WTC11 (cell line): ENCODE measurements around the gene HARS2. TPM values are rescaled to one million over a fixed set of nuclear protein-coding genes. Genes with fewer than 3 reads are reported as not detected.
"Not testable (repeated sequence)": the region's sequence is repeated elsewhere in the genome, so short reads cannot be mapped to it uniquely, and the experiment has no call there.

Experiments used
- ATAC-seq: fragments of 200-7000 bp; cut with Tn5 transposase; 2 replicates; pipeline ENCODE4 v1.10.0; 2021; ENCODE audit warnings: mild to moderate bottlenecking, moderate library complexity
- CTCF ChIA-PET: fragments of 300-600 bp; sonication (Branson Sonifier 250); formaldehyde crosslinking; loops from one replicate; lab custom pipeline; 2021; ENCODE audit warnings: antibody characterized with exemption; lab: Charles Lee
- POLR2A ChIA-PET: fragments of 350-600 bp; sonication (Branson Sonifier 250); formaldehyde crosslinking; loops from one replicate; lab custom pipeline; 2021; ENCODE audit warnings: antibody characterized with exemption; lab: Charles Lee
- DNase-seq: peaks from one replicate; pipeline ENCODE4 v3.0.0; 2021; ENCODE audit warnings: low spot score
- H3K27ac Mint-ChIP-seq: 2 replicates; pipeline ENCODE4 v1.8.0; 2021; ENCODE audit warnings: mixed read lengths
- H3K27me3 Mint-ChIP-seq: 2 replicates; pipeline ENCODE4 v1.8.0; 2021; ENCODE audit warnings: low read depth, mild to moderate bottlenecking, moderate library complexity, mixed read lengths
- H3K36me3 Mint-ChIP-seq: 2 replicates; pipeline ENCODE4 v1.8.0; 2021; ENCODE audit warnings: mixed read lengths
- H3K4me1 Mint-ChIP-seq: 2 replicates; pipeline ENCODE4 v1.8.0; 2022; ENCODE audit warnings: mixed read lengths
- H3K4me3 Mint-ChIP-seq: 2 replicates; pipeline ENCODE4 v1.8.0; 2021; ENCODE audit warnings: mild to moderate bottlenecking, moderate library complexity, mixed read lengths
- H3K9me3 Mint-ChIP-seq: 2 replicates; pipeline ENCODE4 v1.8.0; 2021; ENCODE audit warnings: mixed read lengths
- CREB1 ChIP-seq: sonication (generic); formaldehyde crosslinking; IDR thresholded peaks from 2 replicates; pipeline ENCODE4 v1.8.0; 2023; ENCODE audit warnings: mild to moderate bottlenecking, missing genetic modification reagents
- ESRRA ChIP-seq: sonication (generic); formaldehyde crosslinking; IDR thresholded peaks from 2 replicates; pipeline ENCODE4 v1.8.1; 2022; ENCODE audit warnings: mild to moderate bottlenecking, missing genetic modification reagents, borderline replicate concordance
- NFATC4 ChIP-seq: fragments of 250-450 bp; sonication (Bioruptor Pico); IDR thresholded peaks from 2 replicates; pipeline ENCODE4 v1.9.0; 2021; ENCODE audit warnings: mild to moderate bottlenecking
- RELA ChIP-seq: sonication (generic); formaldehyde crosslinking; IDR thresholded peaks from 2 replicates; pipeline ENCODE4 v1.8.1; 2022; ENCODE audit warnings: missing genetic modification reagents, mild to moderate bottlenecking, borderline replicate concordance
- TEAD4 ChIP-seq: sonication (generic); formaldehyde crosslinking; IDR thresholded peaks from 2 replicates; pipeline ENCODE4 v1.8.0; 2022; ENCODE audit warnings: mild to moderate bottlenecking, missing genetic modification reagents
- total RNA-seq: library from RNA; stranded (reverse); gene quantifications from 3 replicates; pipeline ENCODE4 v1.2.3, GENCODE V29; 2021
- TF ChIP-seq, protein P1 (sequence below): sonication (generic); formaldehyde crosslinking; IDR thresholded peaks from 2 replicates; pipeline ENCODE4 v1.8.0; 2022; ENCODE audit warnings: mild to moderate bottlenecking, missing genetic modification reagents
- TF ChIP-seq, protein P2 (sequence below): sonication (generic); formaldehyde crosslinking; IDR thresholded peaks from 2 replicates; pipeline ENCODE4 v1.8.0; 2022; ENCODE audit warnings: missing genetic modification reagents
- TF ChIP-seq, protein P3 (sequence below): sonication (generic); formaldehyde crosslinking; IDR thresholded peaks from 2 replicates; pipeline ENCODE4 v1.8.1; 2023; ENCODE audit warnings: mild to moderate bottlenecking, missing genetic modification reagents, moderate library complexity
- TF ChIP-seq, protein P4 (sequence below): fragments of 250-450 bp; sonication (Bioruptor Pico); conservative IDR thresholded peaks from 2 replicates; pipeline ENCODE4 v1.9.0; 2021; ENCODE audit warnings: mild to moderate bottlenecking
- TF ChIP-seq, protein P5 (sequence below): sonication (generic); formaldehyde crosslinking; IDR thresholded peaks from 2 replicates; pipeline ENCODE4 v1.8.1; 2022; ENCODE audit warnings: mild to moderate bottlenecking, missing genetic modification reagents, moderate library complexity, borderline replicate concordance
- TF ChIP-seq, protein P6 (sequence below): fragments of 200-600 bp; IDR thresholded peaks from 2 replicates; pipeline ENCODE4 v1.8.0; 2022; ENCODE audit warnings: antibody characterized with exemption

The HARS2 gene
- total RNA-seq, 1 experiment from 2014 or later = 28.9 TPM

DNA sequence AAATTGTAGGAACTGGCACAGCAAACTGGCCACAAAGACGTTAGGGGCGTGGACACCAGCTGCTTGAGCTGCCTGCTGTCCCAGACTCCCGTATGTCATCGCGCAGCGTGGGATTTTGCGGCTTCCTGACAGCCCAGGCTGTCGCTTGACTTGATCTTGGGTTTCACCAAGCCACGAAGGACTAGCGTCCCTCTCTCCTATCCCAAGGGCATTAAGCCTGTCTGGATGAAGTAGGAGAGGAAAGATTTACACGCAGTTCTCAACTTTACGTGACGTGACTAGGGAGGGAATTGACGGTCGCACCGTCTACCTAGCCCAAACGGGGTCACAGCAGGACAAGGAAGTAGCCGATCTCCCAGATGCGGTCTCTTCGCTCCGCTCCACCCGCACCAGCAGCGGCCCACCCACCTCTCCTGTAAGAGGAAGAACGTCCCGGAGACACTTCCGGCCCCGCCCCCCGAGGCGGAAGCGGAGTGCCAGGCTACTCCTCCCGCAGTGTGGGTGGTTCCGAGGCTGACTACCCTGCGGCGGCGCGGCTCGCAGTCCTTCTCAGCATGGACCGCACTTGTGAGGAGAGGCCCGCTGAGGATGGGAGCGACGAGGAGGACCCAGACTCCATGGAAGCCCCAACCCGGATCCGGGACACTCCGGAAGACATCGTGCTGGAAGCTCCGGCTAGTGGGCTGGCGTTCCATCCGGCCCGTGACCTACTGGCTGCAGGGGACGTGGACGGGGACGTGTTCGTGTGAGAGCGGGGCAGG, 26.7 kb upstream of the HARS2 start, which contains the start of gene WDR55 (continued):
- TF ChIP-seq, protein P1, sequence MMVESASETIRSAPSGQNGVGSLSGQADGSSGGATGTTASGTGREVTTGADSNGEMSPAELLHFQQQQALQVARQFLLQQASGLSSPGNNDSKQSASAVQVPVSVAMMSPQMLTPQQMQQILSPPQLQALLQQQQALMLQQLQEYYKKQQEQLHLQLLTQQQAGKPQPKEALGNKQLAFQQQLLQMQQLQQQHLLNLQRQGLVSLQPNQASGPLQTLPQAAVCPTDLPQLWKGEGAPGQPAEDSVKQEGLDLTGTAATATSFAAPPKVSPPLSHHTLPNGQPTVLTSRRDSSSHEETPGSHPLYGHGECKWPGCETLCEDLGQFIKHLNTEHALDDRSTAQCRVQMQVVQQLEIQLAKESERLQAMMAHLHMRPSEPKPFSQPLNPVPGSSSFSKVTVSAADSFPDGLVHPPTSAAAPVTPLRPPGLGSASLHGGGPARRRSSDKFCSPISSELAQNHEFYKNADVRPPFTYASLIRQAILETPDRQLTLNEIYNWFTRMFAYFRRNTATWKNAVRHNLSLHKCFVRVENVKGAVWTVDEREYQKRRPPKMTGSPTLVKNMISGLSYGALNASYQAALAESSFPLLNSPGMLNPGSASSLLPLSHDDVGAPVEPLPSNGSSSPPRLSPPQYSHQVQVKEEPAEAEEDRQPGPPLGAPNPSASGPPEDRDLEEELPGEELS (CRISPR knock-in tag) = peak; percentile 70; the same call in 1 of the 2 replicates
- TF ChIP-seq ESRRA (0 out of 2 replicates have a peak, but pooled peaks have one; percentile 50), RELA (CRISPR knock-in tag) (0 out of 2 replicates have a peak, but pooled peaks have one; percentile 68), TEAD4 (CRISPR knock-in tag) (no peak; the same call in 1 of the 2 replicates), NFATC4 (CRISPR knock-in tag) (no peak), CREB1 (CRISPR knock-in tag) (0 out of 2 replicates have a peak, but pooled peaks have one; percentile 3)
- TF ChIP-seq, protein P2, sequence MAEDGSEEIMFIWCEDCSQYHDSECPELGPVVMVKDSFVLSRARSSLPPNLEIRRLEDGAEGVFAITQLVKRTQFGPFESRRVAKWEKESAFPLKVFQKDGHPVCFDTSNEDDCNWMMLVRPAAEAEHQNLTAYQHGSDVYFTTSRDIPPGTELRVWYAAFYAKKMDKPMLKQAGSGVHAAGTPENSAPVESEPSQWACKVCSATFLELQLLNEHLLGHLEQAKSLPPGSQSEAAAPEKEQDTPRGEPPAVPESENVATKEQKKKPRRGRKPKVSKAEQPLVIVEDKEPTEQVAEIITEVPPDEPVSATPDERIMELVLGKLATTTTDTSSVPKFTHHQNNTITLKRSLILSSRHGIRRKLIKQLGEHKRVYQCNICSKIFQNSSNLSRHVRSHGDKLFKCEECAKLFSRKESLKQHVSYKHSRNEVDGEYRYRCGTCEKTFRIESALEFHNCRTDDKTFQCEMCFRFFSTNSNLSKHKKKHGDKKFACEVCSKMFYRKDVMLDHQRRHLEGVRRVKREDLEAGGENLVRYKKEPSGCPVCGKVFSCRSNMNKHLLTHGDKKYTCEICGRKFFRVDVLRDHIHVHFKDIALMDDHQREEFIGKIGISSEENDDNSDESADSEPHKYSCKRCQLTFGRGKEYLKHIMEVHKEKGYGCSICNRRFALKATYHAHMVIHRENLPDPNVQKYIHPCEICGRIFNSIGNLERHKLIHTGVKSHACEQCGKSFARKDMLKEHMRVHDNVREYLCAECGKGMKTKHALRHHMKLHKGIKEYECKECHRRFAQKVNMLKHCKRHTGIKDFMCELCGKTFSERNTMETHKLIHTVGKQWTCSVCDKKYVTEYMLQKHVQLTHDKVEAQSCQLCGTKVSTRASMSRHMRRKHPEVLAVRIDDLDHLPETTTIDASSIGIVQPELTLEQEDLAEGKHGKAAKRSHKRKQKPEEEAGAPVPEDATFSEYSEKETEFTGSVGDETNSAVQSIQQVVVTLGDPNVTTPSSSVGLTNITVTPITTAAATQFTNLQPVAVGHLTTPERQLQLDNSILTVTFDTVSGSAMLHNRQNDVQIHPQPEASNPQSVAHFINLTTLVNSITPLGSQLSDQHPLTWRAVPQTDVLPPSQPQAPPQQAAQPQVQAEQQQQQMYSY (CRISPR knock-in tag) = no peak
- TF ChIP-seq, protein P3, sequence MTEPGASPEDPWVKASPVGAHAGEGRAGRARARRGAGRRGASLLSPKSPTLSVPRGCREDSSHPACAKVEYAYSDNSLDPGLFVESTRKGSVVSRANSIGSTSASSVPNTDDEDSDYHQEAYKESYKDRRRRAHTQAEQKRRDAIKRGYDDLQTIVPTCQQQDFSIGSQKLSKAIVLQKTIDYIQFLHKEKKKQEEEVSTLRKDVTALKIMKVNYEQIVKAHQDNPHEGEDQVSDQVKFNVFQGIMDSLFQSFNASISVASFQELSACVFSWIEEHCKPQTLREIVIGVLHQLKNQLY = 0 out of 2 replicates have a peak, but pooled peaks have one; percentile 4
- TF ChIP-seq, protein P4, sequence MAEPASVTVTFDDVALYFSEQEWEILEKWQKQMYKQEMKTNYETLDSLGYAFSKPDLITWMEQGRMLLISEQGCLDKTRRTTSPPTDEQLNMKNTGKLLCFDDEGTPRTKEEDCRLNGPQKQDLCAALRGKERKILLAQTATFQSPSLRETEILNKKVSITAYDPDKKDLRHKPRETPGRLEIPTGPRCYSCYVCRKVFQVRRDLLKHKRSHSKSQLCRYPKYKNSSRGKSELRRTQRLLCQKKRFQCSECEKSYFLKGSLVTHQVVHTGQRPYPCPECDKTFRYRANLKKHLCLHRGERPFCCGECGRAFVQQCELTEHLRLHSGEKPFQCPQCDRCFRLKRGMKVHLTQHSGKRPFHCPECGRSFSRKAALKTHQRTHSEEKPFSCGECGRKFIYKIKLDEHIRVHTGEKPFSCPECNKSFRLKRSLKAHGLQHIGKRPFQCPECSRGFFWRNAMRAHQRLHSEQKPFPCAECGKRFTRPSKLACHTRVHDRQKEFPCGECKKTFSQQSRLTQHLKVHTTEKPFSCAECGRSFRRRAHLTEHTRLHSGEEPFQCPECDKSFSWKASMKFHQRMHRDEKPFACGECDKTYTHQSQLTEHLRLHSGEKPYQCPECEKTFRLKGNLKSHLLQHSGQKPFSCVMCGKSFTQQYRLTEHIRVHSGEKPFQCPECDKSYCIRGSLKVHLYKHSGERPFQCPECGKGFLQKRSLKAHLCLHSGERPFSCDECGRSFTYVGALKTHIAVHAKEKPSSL (CRISPR knock-in tag) = no peak
- TF ChIP-seq, protein P5, sequence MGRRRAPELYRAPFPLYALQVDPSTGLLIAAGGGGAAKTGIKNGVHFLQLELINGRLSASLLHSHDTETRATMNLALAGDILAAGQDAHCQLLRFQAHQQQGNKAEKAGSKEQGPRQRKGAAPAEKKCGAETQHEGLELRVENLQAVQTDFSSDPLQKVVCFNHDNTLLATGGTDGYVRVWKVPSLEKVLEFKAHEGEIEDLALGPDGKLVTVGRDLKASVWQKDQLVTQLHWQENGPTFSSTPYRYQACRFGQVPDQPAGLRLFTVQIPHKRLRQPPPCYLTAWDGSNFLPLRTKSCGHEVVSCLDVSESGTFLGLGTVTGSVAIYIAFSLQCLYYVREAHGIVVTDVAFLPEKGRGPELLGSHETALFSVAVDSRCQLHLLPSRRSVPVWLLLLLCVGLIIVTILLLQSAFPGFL = no peak
- TF ChIP-seq, protein P6, sequence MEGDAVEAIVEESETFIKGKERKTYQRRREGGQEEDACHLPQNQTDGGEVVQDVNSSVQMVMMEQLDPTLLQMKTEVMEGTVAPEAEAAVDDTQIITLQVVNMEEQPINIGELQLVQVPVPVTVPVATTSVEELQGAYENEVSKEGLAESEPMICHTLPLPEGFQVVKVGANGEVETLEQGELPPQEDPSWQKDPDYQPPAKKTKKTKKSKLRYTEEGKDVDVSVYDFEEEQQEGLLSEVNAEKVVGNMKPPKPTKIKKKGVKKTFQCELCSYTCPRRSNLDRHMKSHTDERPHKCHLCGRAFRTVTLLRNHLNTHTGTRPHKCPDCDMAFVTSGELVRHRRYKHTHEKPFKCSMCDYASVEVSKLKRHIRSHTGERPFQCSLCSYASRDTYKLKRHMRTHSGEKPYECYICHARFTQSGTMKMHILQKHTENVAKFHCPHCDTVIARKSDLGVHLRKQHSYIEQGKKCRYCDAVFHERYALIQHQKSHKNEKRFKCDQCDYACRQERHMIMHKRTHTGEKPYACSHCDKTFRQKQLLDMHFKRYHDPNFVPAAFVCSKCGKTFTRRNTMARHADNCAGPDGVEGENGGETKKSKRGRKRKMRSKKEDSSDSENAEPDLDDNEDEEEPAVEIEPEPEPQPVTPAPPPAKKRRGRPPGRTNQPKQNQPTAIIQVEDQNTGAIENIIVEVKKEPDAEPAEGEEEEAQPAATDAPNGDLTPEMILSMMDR = no peak

DNA sequence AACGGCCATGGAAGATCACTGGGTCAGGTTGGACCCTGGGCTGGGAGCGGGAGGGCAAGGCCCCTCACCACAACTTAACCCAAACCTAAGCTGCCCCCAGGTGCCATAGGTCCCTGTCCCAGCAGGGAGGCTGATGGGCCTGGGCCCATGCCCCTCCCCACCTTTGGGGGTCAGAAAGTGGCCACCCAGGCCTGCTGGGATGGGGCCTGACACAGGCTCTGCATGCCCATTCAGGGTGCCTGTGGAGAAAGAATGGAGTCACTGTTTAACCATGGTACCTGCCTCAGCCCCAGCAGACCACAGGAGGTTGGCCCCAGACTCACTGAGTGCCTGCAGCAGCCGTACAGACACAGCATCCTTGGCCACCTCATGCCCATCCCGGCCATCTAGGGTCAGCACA, 20.2 kb upstream of the HARS2 start:
- not testable (repeated sequence) for H3K4me3 Mint-ChIP-seq, ATAC-seq, H3K9me3 Mint-ChIP-seq, DNase-seq, H3K27ac Mint-ChIP-seq, H3K27me3 Mint-ChIP-seq
- CTCF ChIA-PET = interaction anchor here (1.6 kb wide), 1 partner anchor 36 kb away, joined by 4 read pairs; no protein-coding TSS in a partner anchor
- peaks cover 51% of the 10 kb centered on the region for H3K36me3 Mint-ChIP-seq
- POLR2A ChIA-PET = interaction anchor here (0.5 kb wide), 1 partner anchor 58 kb away, joined by 4 read pairs; no protein-coding TSS in a partner anchor
- H3K4me1 Mint-ChIP-seq = peaks cover 10% of the 10 kb centered on the region
